ENCODE measurements around the gene GJA4.

DNA sequence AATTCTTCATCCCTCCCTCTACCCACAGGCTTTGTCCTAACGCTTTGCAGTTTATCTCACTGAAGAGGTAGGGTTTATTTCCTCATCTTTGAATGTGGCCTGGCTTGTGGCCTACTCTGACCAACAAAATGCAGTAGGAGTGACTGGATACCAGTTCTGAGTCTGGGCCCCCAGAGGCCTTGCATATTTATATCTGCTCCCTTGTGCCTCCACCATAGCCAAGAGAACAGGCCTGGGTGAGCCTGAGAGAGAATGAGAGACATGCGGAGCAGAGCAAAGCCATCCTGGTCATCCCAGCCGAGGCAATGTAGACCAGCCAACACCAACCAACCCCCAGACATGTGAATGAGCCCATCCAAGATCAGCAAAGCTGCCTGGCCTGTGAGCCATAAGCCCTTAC, 36.5 kb downstream of the GJA4 start:
- TF ChIP-seq SUZ12 (IDR thresholded peaks at IDR 0.05; ENCODE audit: extremely low read depth, insufficient read depth, insufficient read length) (no peak), YY1 (IDR thresholded peaks at IDR 0.05; ENCODE audit: insufficient read depth, insufficient read length) (no peak), ZNF274 (IDR thresholded peaks at IDR 0.05; ENCODE audit: low read depth, low read length) (no peak)
